Measurements from ENCODE around the gene ARL8B. TPM values are rescaled to one million over a fixed set of nuclear protein-coding genes. Genes with fewer than 3 reads are reported as not detected.

ARL8B gene
- total and polyA plus RNA-seq, 10 of the 15 experiments (the other 5 are each of a cell fraction or from before 2014, with no cell fraction given) = 22.0 to 80.6 (median 43.7) TPM

DNA sequence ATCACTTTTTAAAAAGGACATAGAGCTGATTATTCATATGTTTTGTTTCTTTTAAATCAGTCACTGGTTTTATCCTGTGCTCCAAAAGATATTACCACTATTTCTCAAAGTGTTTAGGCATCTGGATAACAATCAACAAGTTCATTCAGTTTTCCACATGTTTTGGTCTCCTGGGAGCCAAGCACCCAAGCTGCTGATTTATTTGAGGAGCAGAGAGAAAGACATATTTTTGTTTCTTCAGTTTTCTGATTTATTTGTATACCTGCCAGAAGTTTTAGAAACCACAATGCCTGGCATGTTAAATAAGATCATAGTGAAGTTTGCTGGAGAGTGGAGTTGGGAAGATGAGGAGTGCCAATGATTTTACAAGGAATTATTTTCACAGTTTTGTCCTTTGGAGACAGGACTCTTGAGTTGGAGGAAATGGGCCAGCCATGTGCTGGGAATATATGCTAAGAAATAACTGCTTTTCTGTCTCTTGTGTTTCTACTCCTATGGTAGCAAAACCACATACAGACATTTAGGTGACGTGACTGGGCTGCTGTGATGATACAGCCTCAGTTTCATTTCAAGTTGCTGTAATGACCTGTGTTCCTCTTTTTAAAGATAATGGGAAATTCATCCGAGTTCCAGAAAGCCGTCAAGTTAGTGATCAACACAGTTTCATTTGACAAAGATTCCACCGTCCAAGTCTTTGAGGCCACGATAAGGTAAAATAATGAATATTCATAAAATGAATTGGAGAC is 77.1 kb downstream of the ARL8B start (continued):
- TF ChIP-seq MTA3 (IDR thresholded peaks at IDR 0.05; ENCODE audit: borderline replicate concordance, low read length) (no peak), TCF7 (IDR thresholded peaks at IDR 0.05; ENCODE audit: borderline replicate concordance) (peak; percentile 50; the same call in 1 of the 2 replicates), MXI1 (IDR thresholded peaks at IDR 0.05; ENCODE audit: low read depth, low read length) (no peak), ZBED1 (IDR thresholded peaks at IDR 0.05; ENCODE audit: borderline replicate concordance) (no peak), TAF1 (IDR thresholded peaks at IDR 0.05; ENCODE audit: borderline replicate concordance, low read depth, low read length) (no peak), BRCA1 (IDR thresholded peaks at IDR 0.05; ENCODE audit: low read depth, low read length) (no peak), STAT1 (conservative IDR thresholded peaks at IDR 0.05) (no peak), MTA2 (IDR thresholded peaks at IDR 0.05; ENCODE audit: low read depth) (peak; percentile 83), POU2F2 (IDR thresholded peaks at IDR 0.05; ENCODE audit: borderline replicate concordance, low read depth, low read length) (0 out of 3 replicates have a peak, but pooled peaks have one; percentile 14), IKZF1 (conservative IDR thresholded peaks at IDR 0.05) (peak; percentile 73), CHD4 (IDR thresholded peaks at IDR 0.05) (no peak), RAD21 (IDR thresholded peaks at IDR 0.05; ENCODE audit: insufficient read depth, low read depth, low read length) (no peak), NR2F1 (conservative IDR thresholded peaks at IDR 0.05) (no peak), NFYB (IDR thresholded peaks at IDR 0.05; ENCODE audit: insufficient read depth, low read depth, low read length) (no peak), KLF5 (IDR thresholded peaks at IDR 0.05; ENCODE audit: partially characterized antibody) (no peak), SP1 (IDR thresholded peaks at IDR 0.05; ENCODE audit: low read depth, low read length) (no peak), IKZF2 (IDR thresholded peaks at IDR 0.05) (peak; percentile 83 to 84), ZNF24 (IDR thresholded peaks at IDR 0.05) (0 out of 2 replicates have a peak, but pooled peaks have one; percentile 19)
- TF ChIP-seq, protein P1, sequence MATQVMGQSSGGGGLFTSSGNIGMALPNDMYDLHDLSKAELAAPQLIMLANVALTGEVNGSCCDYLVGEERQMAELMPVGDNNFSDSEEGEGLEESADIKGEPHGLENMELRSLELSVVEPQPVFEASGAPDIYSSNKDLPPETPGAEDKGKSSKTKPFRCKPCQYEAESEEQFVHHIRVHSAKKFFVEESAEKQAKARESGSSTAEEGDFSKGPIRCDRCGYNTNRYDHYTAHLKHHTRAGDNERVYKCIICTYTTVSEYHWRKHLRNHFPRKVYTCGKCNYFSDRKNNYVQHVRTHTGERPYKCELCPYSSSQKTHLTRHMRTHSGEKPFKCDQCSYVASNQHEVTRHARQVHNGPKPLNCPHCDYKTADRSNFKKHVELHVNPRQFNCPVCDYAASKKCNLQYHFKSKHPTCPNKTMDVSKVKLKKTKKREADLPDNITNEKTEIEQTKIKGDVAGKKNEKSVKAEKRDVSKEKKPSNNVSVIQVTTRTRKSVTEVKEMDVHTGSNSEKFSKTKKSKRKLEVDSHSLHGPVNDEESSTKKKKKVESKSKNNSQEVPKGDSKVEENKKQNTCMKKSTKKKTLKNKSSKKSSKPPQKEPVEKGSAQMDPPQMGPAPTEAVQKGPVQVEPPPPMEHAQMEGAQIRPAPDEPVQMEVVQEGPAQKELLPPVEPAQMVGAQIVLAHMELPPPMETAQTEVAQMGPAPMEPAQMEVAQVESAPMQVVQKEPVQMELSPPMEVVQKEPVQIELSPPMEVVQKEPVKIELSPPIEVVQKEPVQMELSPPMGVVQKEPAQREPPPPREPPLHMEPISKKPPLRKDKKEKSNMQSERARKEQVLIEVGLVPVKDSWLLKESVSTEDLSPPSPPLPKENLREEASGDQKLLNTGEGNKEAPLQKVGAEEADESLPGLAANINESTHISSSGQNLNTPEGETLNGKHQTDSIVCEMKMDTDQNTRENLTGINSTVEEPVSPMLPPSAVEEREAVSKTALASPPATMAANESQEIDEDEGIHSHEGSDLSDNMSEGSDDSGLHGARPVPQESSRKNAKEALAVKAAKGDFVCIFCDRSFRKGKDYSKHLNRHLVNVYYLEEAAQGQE (IDR thresholded peaks at IDR 0.05; ENCODE audit: low read depth, low read length) = 0 out of 2 replicates have a peak, but pooled peaks have one; percentile 3
- TF ChIP-seq, protein P2, sequence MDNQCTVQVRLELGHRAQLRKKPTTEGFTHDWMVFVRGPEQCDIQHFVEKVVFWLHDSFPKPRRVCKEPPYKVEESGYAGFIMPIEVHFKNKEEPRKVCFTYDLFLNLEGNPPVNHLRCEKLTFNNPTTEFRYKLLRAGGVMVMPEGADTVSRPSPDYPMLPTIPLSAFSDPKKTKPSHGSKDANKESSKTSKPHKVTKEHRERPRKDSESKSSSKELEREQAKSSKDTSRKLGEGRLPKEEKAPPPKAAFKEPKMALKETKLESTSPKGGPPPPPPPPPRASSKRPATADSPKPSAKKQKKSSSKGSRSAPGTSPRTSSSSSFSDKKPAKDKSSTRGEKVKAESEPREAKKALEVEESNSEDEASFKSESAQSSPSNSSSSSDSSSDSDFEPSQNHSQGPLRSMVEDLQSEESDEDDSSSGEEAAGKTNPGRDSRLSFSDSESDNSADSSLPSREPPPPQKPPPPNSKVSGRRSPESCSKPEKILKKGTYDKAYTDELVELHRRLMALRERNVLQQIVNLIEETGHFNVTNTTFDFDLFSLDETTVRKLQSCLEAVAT (IDR thresholded peaks at IDR 0.05) = 0 out of 2 replicates have a peak, but pooled peaks have one; percentile 19
- TF ChIP-seq, protein P3, sequence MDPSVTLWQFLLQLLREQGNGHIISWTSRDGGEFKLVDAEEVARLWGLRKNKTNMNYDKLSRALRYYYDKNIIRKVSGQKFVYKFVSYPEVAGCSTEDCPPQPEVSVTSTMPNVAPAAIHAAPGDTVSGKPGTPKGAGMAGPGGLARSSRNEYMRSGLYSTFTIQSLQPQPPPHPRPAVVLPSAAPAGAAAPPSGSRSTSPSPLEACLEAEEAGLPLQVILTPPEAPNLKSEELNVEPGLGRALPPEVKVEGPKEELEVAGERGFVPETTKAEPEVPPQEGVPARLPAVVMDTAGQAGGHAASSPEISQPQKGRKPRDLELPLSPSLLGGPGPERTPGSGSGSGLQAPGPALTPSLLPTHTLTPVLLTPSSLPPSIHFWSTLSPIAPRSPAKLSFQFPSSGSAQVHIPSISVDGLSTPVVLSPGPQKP (IDR thresholded peaks at IDR 0.05; ENCODE audit: low read depth, low read length) = no peak
- TF ChIP-seq, protein P4, sequence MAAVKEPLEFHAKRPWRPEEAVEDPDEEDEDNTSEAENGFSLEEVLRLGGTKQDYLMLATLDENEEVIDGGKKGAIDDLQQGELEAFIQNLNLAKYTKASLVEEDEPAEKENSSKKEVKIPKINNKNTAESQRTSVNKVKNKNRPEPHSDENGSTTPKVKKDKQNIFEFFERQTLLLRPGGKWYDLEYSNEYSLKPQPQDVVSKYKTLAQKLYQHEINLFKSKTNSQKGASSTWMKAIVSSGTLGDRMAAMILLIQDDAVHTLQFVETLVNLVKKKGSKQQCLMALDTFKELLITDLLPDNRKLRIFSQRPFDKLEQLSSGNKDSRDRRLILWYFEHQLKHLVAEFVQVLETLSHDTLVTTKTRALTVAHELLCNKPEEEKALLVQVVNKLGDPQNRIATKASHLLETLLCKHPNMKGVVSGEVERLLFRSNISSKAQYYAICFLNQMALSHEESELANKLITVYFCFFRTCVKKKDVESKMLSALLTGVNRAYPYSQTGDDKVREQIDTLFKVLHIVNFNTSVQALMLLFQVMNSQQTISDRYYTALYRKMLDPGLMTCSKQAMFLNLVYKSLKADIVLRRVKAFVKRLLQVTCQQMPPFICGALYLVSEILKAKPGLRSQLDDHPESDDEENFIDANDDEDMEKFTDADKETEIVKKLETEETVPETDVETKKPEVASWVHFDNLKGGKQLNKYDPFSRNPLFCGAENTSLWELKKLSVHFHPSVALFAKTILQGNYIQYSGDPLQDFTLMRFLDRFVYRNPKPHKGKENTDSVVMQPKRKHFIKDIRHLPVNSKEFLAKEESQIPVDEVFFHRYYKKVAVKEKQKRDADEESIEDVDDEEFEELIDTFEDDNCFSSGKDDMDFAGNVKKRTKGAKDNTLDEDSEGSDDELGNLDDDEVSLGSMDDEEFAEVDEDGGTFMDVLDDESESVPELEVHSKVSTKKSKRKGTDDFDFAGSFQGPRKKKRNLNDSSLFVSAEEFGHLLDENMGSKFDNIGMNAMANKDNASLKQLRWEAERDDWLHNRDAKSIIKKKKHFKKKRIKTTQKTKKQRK (IDR thresholded peaks at IDR 0.05; ENCODE audit: low read depth, low read length) = no peak

Measured in GM12878 (cell line).